Uterus (tissue), 4 donors: ENCODE results near the gene IRF8. TPM values are rescaled to one million over a fixed set of nuclear protein-coding genes. Genes with fewer than 3 reads are reported as not detected.
"Not testable (repeated sequence)": the region's sequence is repeated elsewhere in the genome, so short reads cannot be mapped to it uniquely, and the experiment has no call there.

ENCODE experiments used
- DNase-seq, 2 donors: peaks; one replicate each; pipeline ENCODE4 v3.0.0-alpha.2; 2019 to 2020
- H3K27ac ChIP-seq, 2 donors: fragments of 200-600 bp; sonication (generic); 1 replicate in 1 of 2; 2 replicates in 1 of 2; pipeline ENCODE4 v1.5.1; 2016 to 2018
- H3K27me3 ChIP-seq, 2 donors: fragments of 200-600 bp; sonication (generic); one replicate each; pipeline ENCODE4 v1.5.1; 2018 to 2019; ENCODE audit warnings: control low read depth in 1 of 2
- H3K36me3 ChIP-seq, 2 donors: fragments of 200-600 bp; sonication (generic); one replicate each; pipeline ENCODE4 v1.5.1; 2019; ENCODE audit warnings: control low read depth in 1 of 2
- H3K4me1 ChIP-seq, 2 donors: fragments of 200-600 bp; sonication (generic); one replicate each; pipeline ENCODE4 v1.5.1; 2018 to 2019; ENCODE audit warnings: control low read depth in 1 of 2
- H3K4me3 ChIP-seq, 2 donors: fragments of 200-600 bp; sonication (generic); 1 replicate in 1 of 2; 2 replicates in 1 of 2; pipeline ENCODE4 v1.5.1; 2018 to 2019; ENCODE audit warnings: mild to moderate bottlenecking in 1 of 2
- H3K9me3 ChIP-seq, 2 donors: fragments of 200-600 bp; sonication (generic); one replicate each; pipeline ENCODE4 v1.5.1; 2019; ENCODE audit warnings: control low read depth in 1 of 2
- POLR2A ChIP-seq, 2 donors: fragments of 450-650 bp; IDR thresholded peaks; one replicate each; pipeline ENCODE4 v1.6.1; 2016; ENCODE audit warnings: antibody characterized with exemption in 2 of 2, mild to moderate bottlenecking in 1 of 2, moderate library complexity in 1 of 2
- intact Hi-C: fragments of 100-400 bp; cut with DNase I; formaldehyde crosslinking; loops from one replicate; pipeline ENCODE4 v1.15.1; 2023; ENCODE audit warnings: low total_unique reads
- total RNA-seq, 4 donors: library from RNA; depleted of rRNA in 3 of 4; stranded (reverse); fragments of >200 nt in 3 of 4; gene quantifications; one replicate each; pipeline versions ENCODE4 v1.1.0 to v1.2.4, GENCODE V29; 2014 to 2023
- TF ChIP-seq, protein P1 (sequence below), 4 experiments: fragments of 200-600 bp in 2 of 4; fragments of 450-650 bp in 2 of 4; sonication (generic) in 2 of 4; IDR thresholded peaks; one replicate each; pipeline ENCODE4 v1.5.1; 2016 to 2019; ENCODE audit warnings: antibody characterized with exemption in 4 of 4, mild to moderate bottlenecking in 2 of 4, moderate library complexity in 1 of 4
- donor health status: DM: yes; HTN: yes; CAD: no.

The IRF8 gene
- total RNA-seq, 4 donors from 2014 or later, result 3.7 to 17.3 (median 3.8) TPM; not detected in 1

DNA sequence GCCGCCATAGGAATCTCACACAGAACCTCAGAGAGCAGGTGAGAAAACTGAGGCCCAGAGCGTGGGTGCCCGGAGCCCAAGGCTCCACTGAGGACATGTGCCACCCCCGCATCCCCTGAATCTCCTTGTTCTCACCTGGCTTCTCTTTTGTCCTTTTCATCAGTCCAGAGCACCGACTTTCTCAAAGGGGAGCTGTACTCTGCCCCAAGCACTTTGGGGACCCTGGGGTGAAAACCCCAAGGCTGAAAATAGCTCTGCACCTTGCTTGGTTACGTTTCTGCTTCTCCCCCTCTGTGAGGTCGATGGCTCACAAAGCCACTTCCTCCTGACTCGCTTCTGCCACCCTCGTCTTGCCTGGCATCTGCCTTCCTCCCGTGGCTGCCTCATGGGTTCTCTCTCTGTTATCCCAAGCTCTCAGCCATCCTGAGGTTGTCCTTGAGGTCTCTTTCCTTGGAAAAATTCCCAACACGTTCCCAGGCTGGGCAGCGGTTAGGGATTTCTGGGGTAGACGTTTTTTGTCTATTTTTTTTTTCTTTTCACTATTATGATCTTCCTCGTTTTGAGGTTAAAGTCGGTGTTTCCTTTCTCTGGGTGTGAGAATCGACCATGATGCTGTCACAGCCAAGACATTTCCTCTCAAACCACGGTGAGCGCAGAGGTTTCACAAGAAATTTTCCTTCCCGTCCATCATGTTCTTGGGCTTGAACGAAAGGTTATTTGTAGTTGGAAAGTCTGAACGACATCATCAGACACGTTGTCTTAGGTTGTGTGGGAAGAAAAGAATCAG, 37.2 kb downstream of the IRF8 start:
- no peak for DNase-seq
- Histone ChIP-seq H3K4me1 (no peaks in the 10 kb centered on the region), H3K27ac (no peak overlapping the region), H3K4me3 (no peak overlapping the region), H3K36me3 (no peaks in the 10 kb centered on the region), H3K9me3 (no peaks in the 10 kb centered on the region), H3K27me3 (no peaks in the 10 kb centered on the region)
- intact Hi-C loops, result no loop called here
- TF ChIP-seq POLR2A (IDR thresholded peaks at IDR 0.05), result no peak
- TF ChIP-seq, protein P1, sequence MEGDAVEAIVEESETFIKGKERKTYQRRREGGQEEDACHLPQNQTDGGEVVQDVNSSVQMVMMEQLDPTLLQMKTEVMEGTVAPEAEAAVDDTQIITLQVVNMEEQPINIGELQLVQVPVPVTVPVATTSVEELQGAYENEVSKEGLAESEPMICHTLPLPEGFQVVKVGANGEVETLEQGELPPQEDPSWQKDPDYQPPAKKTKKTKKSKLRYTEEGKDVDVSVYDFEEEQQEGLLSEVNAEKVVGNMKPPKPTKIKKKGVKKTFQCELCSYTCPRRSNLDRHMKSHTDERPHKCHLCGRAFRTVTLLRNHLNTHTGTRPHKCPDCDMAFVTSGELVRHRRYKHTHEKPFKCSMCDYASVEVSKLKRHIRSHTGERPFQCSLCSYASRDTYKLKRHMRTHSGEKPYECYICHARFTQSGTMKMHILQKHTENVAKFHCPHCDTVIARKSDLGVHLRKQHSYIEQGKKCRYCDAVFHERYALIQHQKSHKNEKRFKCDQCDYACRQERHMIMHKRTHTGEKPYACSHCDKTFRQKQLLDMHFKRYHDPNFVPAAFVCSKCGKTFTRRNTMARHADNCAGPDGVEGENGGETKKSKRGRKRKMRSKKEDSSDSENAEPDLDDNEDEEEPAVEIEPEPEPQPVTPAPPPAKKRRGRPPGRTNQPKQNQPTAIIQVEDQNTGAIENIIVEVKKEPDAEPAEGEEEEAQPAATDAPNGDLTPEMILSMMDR (IDR thresholded peaks at IDR 0.05), result no peak

DNA sequence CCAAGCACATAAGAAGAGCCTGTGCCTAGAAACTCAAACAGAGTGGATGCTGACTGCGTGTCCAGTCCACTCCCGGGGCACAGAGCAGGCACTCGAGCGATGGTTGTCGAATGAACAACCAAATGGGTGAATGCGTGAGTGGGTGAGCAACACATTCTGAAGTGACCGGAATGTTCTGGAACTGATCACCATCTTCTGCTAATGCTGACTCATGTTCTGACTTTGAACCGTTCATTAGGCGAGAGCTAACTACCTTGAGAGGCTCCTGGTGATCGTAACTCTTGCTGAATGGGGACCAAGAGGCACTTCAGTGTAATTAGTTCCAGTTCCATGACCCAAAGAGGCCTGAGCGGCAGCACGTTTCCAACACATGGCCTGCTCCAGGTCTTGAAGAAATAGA, 37.9 kb downstream of the IRF8 start:
- no peak for TF ChIP-seq POLR2A (IDR thresholded peaks at IDR 0.05)
- TF ChIP-seq, protein P1 (IDR thresholded peaks at IDR 0.05), result no peak
- no peaks in the 10 kb centered on the region for H3K27me3 ChIP-seq
- intact Hi-C loops, result no loop called here
- no peaks in the 10 kb centered on the region for H3K36me3 ChIP-seq
- H3K4me3 ChIP-seq, result no peak overlapping the region
- H3K27ac ChIP-seq, result no peak overlapping the region
- H3K9me3 ChIP-seq, result no peaks in the 10 kb centered on the region
- H3K4me1 ChIP-seq, result no peaks in the 10 kb centered on the region
- DNase-seq, result no peak

GRCh38 chr16:85940214-85940613, 41.3 kb downstream of the IRF8 start:
- Histone ChIP-seq H3K27ac (no peak overlapping the region), H3K4me1 (no peaks in the 10 kb centered on the region), H3K4me3 (no peak overlapping the region), H3K36me3 (no peaks in the 10 kb centered on the region), H3K27me3 (no peaks in the 10 kb centered on the region), H3K9me3 (no peaks in the 10 kb centered on the region)
- intact Hi-C loops, result no loop called here
- no peak for TF ChIP-seq POLR2A (IDR thresholded peaks at IDR 0.05)
- TF ChIP-seq, protein P1 (IDR thresholded peaks at IDR 0.05), result no peak
- no peak for DNase-seq

- Histone ChIP-seq H3K27ac (no peak overlapping the region), H3K4me1 (no peaks in the 10 kb centered on the region), H3K4me3 (no peak overlapping the region), H3K27me3 (no peaks in the 10 kb centered on the region), H3K36me3 (no peaks in the 10 kb centered on the region), H3K9me3 (no peaks in the 10 kb centered on the region)
- DNase-seq, result no peak
- intact Hi-C loops, result no loop called here
- TF ChIP-seq POLR2A (IDR thresholded peaks at IDR 0.05), result no peak
- TF ChIP-seq, protein P1 (IDR thresholded peaks at IDR 0.05), result no peak
Observed at GRCh38 chr16:85941863-85942644, 43.1 kb downstream of the IRF8 start.

- H3K27me3 ChIP-seq, DNase-seq, H3K4me1 ChIP-seq, H3K9me3 ChIP-seq, H3K36me3 ChIP-seq, H3K4me3 ChIP-seq, intact Hi-C loops, H3K27ac ChIP-seq: not testable (repeated sequence)
Observed at GRCh38 chr16:85942659-85943058, 43.7 kb downstream of the IRF8 start.
